GM20000 (cell line): ENCODE results near the gene CSRP1.

Source experiments
- DNase-seq: peaks from one replicate; pipeline ENCODE4 v3.0.0; 2012; ENCODE audit warnings: low spot score
- TF ChIP-seq, protein P1 (sequence below): IDR thresholded peaks from 2 replicates; pipeline ENCODE4 v1.5.1; 2012; ENCODE audit warnings: mild to moderate bottlenecking, control low read depth; ENCODE audit errors: extremely low read depth, missing control alignments

Gene CSRP1

DNA sequence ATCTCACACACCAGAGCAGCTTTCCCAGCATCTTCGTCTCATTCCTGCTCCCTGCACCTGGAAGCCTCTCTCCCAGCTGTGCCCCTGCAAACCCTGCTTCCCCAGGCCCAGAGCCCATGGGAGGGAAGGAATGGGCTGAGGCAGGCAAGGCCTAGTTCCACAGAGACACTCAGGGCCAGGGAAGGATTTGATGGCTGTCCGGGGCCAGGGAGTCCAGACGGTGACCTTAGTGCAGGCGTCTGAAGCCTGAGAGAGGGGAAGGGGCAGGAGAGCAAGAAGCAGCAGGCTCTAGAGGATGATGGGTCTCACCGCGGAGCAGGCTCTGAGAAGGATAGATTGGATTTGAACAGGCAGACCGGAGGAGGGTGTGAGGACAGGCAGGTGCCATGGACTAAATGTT lies 63.2 kb downstream of the CSRP1 start:
- DNase-seq: no peak

DNA sequence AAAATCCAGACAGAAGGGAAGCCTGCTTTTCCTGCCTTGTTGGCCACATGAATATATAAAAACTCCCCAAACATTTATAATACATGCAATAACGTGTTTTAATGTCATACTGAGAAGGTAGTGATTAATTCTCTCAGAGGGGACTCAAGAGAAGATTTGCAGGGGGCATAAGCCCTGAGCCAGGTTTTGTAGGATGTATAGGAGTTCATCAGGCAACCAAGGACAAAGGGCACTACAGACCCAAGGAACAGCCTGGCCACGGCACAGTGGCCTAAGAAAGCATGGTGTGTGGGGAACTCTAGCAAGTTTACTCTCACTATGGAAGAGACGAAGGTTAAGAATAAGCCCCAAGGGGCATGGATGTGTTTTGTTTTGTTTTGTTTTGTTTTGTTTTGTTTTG lies 70.0 kb downstream of the CSRP1 start:
- DNase-seq: no peak
- TF ChIP-seq, protein P1, sequence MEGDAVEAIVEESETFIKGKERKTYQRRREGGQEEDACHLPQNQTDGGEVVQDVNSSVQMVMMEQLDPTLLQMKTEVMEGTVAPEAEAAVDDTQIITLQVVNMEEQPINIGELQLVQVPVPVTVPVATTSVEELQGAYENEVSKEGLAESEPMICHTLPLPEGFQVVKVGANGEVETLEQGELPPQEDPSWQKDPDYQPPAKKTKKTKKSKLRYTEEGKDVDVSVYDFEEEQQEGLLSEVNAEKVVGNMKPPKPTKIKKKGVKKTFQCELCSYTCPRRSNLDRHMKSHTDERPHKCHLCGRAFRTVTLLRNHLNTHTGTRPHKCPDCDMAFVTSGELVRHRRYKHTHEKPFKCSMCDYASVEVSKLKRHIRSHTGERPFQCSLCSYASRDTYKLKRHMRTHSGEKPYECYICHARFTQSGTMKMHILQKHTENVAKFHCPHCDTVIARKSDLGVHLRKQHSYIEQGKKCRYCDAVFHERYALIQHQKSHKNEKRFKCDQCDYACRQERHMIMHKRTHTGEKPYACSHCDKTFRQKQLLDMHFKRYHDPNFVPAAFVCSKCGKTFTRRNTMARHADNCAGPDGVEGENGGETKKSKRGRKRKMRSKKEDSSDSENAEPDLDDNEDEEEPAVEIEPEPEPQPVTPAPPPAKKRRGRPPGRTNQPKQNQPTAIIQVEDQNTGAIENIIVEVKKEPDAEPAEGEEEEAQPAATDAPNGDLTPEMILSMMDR: no peak

More for the DNA sequence above, 63.2 kb downstream of the CSRP1 start:
- TF ChIP-seq, protein P1: no peak

DNA sequence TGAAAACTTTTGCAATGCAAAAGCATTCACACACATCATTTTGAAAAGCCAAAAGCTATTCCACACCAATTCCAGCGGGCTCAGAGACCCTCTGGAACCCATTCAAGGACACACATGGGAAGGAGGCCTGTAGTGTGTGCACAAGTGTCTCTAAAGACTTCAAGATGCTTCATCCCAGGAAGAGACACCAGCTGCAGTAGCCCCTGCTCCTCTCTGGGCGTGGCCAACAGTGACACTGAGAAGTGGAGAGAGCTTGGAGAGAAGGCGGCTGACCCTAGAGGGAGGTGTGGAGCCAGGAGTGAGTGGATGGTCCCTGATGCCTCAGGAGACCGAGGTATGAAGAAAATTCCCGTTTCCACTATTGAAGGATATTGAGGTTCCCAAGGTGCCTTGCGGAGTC lies 70.5 kb downstream of the CSRP1 start:
- no peak for DNase-seq
- TF ChIP-seq, protein P1: peak; percentile 1

DNA sequence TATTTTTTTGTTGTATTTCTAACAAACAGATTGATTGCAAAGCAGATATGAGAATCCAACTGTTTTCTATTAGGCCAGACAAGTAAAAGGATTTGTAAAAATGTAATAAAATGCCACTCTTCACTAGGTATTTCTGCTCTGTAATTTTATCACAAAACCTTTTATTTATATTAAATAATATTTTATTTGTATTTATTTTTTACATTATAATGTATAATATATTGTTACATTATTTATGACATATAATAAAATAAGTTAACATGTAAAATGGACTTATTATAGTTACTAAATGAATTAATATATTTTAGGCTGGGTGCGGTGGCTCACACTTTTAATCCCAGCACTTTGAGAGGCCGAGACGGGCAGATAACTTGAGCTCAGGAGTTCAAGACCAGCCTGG lies 72.7 kb downstream of the CSRP1 start:
- no peak for DNase-seq
- TF ChIP-seq, protein P1: no peak

DNA sequence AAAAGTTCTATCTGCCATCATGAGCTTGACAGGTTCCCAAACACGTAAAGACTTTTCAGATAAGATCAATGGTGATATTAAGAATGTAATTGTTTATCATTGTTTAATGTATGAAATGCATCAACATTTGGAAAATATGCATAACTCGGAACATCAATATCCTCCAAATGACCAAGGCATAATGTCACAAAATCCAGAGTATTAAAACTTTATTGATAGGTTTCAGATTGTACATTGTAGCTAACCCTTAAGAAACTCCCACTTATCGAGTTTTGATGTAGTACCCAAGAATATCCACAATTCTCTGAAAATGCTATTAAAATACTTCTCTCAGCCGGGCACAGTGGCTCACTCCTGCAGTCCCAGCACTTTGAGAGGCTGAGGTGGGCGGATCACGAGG lies 73.3 kb downstream of the CSRP1 start:
- DNase-seq: no peak
- TF ChIP-seq, protein P1: no peak
